OCI-M2 (cell line): ENCODE data around the gene EPS8L3.
A peak's percentile ranks its signal among the peaks of the same experiment; 100 is the strongest.

Experiments
- DNase-seq: peaks from one replicate; lab custom pipeline; 2025; ENCODE audit not compliant: unreplicated experiment; lab: John Stamatoyannopoulos, UW

Gene EPS8L3

GRCh38 chr1:109739738-109740614, 23.7 kb downstream of the EPS8L3 start:
- DNase-seq, result peak; percentile 41

- no peak for DNase-seq
Measured at GRCh38 chr1:109733236-109733870, 30.4 kb downstream of the EPS8L3 start.

GRCh38 chr1:109732390-109732881, 31.3 kb downstream of the EPS8L3 start:
- no peak for DNase-seq

- no peak for DNase-seq
Measured at GRCh38 chr1:109730666-109731065, 33.1 kb downstream of the EPS8L3 start.

- DNase-seq, result no peak
Measured at GRCh38 chr1:109728870-109729269, 34.9 kb downstream of the EPS8L3 start.

- DNase-seq, result no peak
Measured at GRCh38 chr1:109726728-109727373, 36.9 kb downstream of the EPS8L3 start.

- no peak for DNase-seq
Measured at GRCh38 chr1:109726007-109726406, 37.7 kb downstream of the EPS8L3 start.

- DNase-seq, result no peak
Measured at GRCh38 chr1:109725510-109725909, 38.2 kb downstream of the EPS8L3 start.

GRCh38 chr1:109724933-109725332, 38.8 kb downstream of the EPS8L3 start:
- DNase-seq, result no peak

- DNase-seq, result no peak
Measured at GRCh38 chr1:109722908-109723691, 40.6 kb downstream of the EPS8L3 start.

GRCh38 chr1:109721971-109722370, 41.8 kb downstream of the EPS8L3 start:
- DNase-seq, result no peak

- DNase-seq, result no peak
Measured at GRCh38 chr1:109721042-109721441, 42.7 kb downstream of the EPS8L3 start.

GRCh38 chr1:109719337-109719837, 44.3 kb downstream of the EPS8L3 start:
- no peak for DNase-seq

- no peak for DNase-seq
Measured at GRCh38 chr1:109718495-109718894, 45.2 kb downstream of the EPS8L3 start.

GRCh38 chr1:109717729-109718128, 46.0 kb downstream of the EPS8L3 start:
- DNase-seq, result no peak

- DNase-seq, result no peak
Measured at GRCh38 chr1:109716570-109717090, 47.1 kb downstream of the EPS8L3 start.

- no peak for DNase-seq
Measured at GRCh38 chr1:109716121-109716520, 47.6 kb downstream of the EPS8L3 start.

- no peak for DNase-seq
Measured at GRCh38 chr1:109714661-109715372, 48.9 kb downstream of the EPS8L3 start.

GRCh38 chr1:109713636-109714035, 50.1 kb downstream of the EPS8L3 start:
- no peak for DNase-seq

GRCh38 chr1:109712321-109712864, 51.3 kb downstream of the EPS8L3 start:
- DNase-seq, result no peak
